Activated CD8-positive, alpha-beta memory T cell treated with anti-CD3 and anti-CD28 coated beads, Interleukin-2, amount 50 U/mL, for 24 hours (primary cell): Measurements from ENCODE around the gene CSPG4.
"Not testable (repeated sequence)": the region's sequence is repeated elsewhere in the genome, so short reads cannot be mapped to it uniquely, and the experiment has no call there.

ENCODE experiments used
- DNase-seq: peaks from one replicate; pipeline ENCODE4 v3.0.0-alpha.2; 2020; ENCODE audit errors: extremely low read depth

The CSPG4 gene

DNA sequence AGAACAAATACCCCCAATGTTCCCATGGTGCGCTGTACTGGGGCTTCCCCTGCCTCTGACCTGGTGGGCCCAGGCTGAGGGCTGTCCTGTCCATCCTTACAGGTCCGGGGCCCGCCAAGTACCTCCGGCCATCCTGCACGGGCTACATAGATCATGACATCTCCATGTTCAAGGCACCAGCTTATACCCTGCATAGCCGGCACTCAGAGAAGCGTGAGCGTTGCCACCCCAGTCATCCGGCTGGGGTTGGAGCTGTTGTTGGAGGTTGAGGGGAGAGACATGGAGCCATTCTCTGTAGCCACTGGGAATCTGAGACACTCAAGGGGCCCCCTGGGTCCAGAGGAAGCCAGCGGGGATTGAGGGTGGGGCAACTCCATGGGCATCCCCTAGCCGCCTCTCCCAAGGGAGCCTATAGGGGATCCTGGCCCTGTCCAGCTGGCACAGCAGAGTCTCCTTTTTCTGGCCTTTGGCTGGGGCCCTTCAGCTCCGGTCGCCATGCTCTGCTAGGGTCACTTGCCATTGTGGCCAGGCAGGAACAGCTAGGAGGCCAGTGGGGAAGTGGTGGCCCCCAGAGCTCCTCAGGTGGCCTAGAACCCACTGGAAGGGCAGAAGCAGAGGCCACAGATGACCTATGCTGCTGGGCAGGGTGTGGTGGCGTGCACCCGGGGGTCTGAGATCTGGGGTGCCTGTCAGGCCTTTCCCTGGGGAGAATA, 12.5 kb upstream of the CSPG4 start:
- no peak for DNase-seq

DNA sequence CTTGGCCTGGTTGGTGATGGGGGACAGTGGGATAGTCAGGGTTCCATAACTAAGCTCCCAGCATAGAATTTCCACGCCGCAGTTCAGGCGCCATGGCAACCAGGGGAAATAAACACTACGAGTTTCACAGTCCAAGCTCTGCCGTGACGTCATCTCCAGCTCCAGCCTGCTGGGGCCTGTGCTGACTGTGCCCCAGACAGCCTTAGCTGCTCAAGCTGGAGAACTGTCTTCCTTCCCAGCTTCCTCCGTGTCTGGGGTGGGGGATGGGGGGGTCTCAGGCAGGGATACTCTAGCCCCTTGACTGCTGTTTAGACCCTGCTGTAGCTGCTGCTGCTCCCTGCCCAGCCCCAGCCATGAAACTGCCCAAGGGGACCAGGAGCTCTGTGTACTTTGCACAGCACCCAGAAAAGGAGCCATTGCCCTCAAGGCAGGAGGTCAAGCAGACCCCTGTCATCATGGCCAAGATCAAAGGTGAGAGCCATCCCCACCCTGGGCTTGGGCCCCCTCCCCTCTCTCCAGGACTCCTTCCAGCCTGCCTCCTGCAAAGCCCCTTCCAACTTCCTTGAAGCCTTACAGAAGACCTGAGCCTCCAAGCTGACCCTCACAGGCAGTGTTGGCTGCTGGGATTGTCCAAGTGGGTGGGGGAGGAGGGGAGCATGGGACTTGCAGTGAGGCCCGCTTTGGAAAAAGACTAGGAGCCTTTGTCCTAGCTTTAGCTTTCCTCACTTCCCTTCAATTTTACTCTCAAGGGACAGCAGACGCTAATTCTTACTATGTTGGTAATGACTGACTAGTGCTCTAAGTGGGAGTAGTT, 11.4 kb upstream of the CSPG4 start:
- no peak for DNase-seq

DNA sequence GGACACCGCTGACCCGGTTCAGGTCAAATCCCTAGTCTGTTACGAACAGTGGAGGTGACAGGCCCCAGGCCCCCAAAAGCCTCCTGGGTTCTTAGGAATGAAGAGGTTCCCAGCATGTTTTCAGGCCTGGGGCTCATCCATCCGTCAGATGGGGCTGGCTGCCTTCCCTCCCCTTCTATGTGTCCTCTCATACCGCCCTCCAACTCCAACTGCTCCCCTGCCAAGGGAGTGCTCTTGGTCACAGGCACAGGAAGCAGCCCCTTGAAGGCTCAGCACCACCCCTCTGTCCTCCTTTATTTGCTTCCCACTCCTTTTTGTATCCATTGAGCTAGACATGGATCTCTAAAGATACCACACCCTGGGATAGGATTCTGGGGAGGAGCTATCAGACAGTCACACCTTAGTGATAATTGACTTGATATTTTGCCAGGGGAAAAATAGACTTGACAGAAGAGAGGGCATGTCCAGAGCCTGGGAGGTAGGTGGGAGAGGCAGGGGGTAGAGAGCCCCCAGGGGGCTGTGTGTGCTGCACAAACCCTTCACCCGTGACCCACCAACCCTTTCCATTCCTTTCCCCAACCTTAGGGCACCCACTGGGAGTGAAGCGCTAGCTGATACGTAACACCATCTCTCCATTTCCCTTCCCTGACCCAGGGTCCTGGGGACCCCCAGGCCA, 10.7 kb upstream of the CSPG4 start:
- no peak for DNase-seq

DNA sequence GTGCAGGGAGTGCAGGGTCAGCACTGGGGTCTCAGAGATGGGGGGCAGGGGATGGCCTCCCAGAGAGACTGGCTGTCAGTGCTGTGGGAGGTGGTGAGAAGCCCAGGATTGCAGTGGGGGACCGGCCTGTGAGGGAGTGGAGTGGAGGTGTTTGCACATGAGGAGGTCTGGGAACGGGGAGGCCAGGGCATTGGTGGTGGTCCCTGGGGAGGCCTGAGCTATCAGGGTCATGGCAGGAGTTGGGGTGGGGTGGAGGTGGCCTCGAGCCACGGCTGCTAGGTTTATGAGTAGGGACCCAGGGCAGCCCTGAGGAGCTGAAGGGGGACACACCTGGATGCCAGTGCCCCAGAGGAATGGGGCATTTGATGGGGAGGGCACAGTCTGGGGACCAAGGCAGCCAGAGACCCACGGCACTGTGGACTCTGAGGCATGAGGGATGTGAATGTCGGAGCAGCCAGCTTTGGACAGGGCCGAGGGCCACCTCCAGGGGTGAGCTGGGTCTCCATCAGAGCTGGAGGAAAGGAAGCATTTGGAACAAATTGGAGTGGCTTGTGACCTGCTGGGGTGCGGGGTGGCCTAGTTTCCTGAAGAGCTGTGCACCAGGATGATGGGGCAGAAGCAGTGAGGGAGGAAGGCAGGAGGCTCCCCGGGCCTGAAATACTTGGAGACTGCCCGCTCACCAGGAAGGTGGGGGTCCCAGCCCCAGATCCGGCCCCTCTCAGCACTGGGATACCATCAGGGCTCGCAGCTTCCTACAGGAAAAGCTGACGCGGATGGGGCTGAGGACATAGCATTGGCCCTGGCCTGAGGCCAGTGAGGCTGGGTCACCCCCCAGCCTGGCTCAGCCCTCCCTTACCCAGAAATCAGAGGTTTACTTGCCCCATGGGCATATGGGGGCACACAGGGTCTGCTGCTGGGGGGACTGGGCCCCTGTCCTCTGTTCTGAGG, 9.5 kb upstream of the CSPG4 start:
- no peak for DNase-seq

DNA sequence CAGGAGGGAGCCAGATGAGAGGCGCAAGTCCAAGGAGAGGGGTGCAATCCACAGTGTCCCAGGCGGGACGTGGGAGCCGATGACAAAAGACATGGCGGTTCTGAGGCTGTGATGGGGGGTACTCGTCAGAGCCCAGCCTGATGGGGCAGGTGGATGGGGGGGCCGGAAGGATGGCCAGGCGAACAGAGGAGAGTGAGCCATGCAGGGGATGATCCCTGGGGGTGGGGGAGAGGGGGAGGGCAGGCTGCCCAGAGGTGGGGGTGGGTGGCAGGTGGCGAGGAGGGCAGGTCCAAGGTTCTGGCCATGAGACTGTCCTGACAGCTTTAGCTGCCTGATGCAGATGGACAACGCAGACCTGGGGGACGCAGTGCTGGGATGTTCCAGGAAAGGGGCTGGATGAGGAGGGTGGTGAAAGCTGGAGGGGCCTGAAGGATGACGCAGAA, 8.9 kb upstream of the CSPG4 start:
- DNase-seq = no peak

DNA sequence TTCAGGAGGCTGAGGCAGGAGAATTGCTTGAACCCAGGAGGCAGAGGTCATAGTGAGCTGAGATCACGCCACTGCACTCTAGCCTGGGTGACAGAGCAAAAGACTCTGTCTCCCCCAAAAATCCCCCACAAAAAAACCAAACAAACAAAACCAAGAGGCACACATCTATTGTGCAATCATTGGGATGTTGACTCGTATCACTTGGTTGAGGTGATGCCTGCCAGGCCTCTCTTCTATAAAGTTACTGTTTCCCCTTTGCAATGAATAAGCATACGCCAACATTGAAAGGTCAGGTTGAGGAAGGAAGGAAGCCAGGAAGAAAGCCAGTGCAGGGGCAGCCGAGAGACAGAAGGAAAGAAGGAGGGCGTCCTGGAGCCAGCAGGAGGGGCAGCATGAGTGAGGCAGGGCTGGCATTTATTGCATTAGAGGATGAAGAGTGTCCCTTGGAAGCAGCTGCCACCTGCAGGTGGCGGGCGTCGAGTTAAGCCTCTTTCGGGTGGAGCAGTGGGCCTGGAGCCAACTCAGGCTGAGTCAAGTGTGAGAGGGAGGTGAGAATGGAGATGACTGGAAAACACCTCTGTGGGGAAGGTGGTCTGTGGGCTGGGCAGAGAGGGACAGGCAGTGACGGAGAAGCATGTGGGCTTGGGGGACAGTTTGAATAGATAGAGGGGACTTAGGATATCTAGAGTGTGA, 8.3 kb upstream of the CSPG4 start:
- no peak for DNase-seq

DNA sequence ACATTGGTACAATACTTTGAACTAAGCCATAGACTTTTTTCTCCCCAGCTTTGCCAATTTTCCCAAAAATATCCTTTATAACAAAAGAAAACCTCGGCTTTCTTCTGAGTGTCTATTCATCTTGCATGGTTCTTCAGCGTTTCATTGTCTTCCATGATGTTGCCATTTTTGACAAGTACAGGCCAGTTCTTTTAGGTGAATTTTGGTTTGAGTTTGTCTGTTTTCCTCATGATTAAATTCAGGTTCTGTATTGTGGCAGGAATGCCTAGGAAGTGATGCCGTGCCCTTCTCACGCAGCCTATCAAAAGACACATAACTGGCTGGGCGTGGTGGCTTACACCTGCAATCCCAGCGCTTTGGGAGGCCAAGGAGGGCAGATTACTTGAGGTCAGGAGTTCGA, 7.6 kb upstream of the CSPG4 start:
- no peak for DNase-seq

DNA sequence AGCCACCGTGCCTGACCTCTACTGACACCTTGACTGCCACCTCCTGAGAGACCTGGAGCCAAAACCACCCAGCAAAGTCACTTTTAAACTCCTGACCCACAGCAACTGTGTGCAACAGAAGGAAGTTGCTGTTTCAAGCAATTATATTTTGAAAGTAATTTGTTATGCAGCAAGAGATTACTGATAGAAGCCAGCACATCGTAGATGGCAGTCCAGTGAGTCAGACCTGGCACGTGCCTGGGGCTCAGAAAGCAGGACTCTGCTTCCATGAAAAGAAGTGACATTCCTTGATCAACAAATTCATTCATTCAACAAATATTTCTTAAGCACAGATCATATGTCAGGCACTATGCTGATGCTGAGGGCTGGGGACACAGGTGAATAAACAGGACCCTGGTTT, 5.7 kb upstream of the CSPG4 start:
- no peak for DNase-seq

DNA sequence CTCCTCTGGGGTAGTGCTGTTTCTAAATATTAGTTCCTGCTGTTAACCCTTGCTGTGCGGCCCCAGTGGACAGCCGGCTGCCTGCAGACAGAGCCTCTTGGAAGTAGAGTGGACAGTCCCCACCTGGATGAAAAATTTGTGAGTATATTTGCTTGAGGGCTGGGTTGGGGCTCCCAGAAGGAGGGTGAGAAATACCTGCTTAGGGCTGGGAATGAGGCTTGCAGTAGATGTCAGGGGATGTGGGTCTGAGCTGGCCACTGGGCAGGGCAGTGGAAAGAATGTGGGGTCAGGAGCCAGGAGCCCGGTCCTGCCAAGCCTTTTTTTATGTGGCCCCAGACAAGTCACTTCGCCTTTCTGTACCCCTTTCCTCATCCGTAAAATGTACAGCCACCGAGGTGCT, 4.4 kb upstream of the CSPG4 start:
- not testable (repeated sequence) for DNase-seq

DNA sequence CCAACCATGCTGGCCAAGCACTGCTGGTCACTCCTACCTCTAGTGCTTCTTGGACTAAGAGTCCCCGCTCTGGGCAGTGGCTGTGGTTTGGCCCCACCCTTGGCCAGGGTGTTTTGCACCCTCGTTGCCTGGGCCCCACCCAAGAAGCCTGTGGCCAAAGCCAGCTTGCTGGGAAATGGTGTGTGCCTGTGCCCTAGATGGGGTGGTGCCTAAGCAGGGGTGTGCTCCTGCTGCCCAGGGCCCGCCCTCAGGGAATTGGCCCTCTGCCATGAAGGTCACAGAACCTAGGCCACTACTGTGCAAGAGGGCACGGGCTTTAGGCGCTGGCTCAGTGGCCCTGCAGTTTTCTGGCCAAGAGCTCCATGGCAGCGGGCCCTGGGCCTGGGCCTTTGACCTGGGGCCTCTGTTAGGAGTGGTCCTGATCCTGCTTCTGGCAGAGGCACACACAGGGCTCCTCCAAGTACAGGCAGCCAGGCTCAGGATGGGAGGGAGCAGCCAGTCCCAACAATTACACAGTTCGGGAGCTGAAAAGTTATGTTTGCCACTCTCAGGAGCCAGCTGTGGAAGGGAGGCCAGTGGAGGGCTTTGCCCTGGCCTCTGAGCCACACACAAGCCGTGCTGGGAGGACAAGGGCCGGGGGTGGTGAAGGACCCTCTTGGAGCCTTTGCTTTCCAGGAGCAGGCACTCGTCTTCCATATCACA, 3.8 kb upstream of the CSPG4 start:
- not testable (repeated sequence) for DNase-seq

DNA sequence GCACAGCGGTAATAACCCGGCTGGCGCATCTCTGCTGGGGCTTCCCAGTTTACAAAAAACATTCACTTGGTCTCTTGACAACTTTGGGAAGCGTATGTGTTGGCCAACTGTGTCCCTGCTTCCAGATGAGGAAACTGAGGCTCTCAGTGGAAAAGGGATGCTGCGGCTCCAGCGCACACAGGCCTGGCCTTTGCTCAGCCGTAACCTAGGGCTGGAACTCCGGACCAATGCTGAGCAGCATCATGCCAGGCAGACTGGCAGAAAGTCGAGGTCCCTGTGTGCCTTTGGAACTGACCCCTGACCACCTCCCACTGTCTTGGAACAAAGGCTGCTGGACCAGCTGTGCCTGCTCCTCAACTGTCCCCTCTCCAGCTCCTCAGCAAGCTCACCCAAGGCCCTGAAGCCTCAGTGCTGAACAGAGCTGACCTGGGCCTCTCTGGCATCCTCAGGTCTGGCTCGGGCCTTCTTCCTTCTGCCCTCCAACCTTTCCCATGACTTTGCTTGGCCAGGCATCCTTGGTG, 2.7 kb upstream of the CSPG4 start:
- DNase-seq = not testable (repeated sequence)

DNA sequence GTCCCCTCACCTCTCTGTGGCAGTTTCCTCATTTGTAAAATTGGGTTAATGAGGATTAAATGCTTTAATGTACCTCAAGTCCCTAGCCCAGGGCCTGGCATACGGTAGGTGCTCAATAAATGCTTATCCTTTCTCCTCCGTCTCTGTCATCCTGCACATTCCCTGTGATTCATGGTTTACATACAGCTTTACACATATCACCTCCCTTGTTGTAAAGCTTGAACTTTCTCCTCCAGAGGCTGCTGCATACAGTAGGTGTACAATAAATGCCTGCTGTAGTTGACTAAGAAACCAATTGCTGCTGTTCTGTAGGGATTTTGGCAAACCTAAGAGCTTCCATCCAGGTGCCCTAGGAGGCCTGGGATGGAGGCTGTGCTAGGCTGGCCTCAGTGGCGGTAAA, 1.5 kb upstream of the CSPG4 start:
- no peak for DNase-seq

DNA sequence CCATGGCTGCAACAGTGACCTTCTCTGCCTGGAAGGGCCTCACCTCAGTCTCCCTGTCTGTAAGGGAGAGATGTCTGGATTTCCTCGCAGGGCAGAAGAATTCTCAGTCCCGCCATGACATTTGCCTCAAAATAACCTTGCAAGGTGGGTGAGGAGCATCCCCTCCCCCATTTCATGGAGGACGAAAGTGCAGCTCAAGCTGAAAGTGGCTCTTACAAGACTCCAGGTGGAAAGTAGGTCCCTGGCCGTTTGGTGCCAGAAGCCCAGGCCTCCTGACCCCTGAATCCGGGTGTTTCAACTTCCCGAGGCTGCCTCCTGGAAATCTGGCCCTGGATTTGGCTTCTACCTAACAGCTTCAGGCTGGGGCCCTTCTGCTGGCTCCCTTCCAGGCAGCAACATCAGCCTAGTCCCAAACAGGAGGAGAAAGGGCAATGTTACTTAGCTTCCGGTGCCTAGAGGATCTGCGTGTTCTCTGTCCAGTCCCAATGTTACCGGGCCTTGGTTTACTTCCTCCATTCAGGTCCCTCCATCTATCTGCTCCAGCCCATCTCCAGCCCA, 769 bp upstream of the CSPG4 start:
- no peak for DNase-seq

DNA sequence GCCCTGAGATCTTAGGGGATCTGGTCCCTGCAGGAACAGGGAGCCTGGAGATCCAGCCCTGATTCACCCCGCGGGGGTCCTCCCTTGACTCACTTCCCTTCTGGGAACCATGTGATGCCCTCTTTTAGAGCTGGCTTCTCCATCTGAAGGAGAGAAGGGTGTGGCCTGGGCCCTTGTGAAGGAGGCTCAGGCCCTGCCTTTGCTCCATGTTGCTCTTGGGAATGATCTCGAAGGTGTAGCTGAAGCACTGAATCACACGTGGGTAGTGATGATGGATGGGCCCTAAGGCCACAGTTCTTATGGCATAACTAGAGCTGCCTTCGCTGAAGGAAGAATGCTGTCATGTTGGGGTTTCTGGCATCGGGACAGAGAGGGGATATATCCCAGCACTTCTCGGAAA, 1.2 kb downstream of the CSPG4 start:
- not testable (repeated sequence) for DNase-seq

DNA sequence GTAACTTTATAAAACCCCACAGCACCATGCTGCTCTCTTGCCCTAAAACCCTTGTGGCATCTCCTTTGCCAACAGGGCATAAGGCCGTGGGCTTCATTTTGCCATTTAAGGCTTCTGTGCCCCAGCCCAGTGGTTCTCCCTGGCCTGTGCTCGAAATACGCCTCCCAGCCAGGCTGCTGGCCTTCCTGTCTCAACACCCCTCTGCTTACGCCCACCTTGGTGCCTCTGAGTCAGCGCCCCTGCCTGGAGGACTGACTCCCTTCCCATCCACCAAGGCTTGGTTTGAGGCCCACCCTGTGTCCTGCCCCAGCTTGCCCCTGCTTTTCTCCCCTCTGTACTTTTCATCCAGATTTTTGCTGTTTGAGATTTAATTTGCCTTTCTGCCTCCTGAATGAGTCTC, 1.8 kb downstream of the CSPG4 start:
- DNase-seq = not testable (repeated sequence)

DNA sequence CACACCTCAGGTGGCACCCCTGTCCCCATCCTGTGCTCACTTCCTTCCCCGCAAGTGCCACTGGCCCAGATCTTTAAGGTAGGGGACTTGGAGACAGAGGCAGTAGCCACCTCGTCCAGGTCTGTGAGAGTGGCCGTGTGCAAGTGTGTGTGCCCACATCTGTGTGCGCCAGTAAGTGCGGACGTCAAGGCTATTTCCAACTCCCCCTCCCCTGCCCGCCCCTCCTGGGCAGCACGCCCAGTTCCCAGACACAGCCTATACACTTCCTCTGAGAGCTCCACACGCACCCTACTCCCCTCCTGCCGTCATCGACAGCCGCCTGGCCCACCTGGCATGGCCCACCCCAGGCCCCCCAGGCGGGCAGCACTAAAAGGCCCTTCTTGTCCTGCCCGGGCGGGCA, 3.2 kb downstream of the CSPG4 start:
- not testable (repeated sequence) for DNase-seq

DNA sequence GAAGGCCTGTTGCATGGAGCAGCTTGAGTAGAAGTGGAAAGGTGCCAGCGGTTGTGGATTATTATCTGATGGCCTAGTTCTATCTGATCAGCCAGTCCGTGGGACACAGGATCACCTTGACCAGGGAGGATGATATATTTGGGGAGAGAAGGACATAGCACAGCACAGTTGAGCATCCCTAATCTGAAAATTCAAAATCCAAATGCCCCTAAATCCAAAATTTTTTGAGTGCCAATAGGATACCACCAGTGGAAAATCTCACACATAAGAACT, 6.0 kb downstream of the CSPG4 start:
- DNase-seq = no peak

DNA sequence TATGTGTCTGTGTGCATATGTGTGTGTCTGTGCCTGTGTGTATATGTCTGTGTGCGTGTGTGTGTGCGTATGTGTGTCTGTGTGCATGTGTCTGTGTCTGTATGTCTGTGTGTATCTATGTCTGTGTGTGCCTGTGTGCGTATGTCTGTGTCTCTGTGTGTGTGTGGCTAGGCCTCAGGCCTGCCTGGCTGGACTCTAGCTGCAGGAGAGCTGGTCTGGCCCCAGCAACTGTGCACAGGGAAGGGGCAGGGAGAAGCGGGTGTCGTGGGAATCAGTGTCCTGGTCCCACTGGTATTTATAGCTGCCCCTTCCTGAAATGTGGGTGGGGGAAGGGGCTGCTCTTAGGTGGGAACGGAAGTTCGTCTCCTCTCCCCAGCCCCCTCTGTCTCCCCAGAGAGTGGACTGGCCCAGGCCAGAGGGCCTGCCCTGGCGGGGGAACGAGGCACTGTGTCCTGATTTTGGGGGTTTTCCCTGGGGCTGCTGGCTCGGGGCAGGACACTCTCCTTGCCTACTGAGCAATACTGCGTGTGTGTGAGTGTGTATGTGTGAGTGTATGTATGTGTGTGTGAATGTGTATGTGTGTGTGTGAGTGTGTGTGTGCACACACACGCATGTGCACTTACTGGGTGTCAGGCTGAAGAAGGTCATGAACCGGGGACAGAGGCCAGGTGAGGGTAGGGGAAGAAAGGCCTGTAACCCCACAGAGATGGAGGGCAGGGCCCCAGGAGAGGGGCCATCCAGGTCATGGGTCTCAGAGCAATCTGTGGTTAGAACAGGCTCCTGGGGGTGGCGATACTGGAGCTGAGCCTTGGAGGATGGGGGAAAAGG, 6.6 kb downstream of the CSPG4 start:
- DNase-seq = no peak

DNA sequence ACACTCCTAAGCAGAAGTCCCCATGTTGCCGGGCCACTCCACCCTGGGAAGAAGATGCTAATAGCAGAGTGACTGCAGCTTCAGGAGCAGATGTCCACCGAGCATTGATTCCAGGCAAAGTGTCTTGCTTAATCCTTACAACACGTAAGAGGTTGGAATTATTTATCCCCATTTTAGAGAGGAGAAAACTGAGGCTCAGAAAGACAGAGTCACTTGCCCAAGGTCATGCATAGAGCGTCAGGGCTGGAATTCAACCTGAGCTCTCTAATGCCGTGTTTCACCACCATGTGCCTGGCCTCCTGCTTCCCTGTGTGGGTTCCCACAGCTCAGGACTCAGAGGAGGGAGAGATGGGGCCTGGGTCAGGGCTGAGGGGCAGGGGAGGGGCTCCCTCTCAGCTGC, 7.3 kb downstream of the CSPG4 start:
- DNase-seq = not testable (repeated sequence)
